Cardiac fibroblast (primary cell): Measurements from ENCODE around the gene TMPRSS3.

Experiments
- DNase-seq, 2 donors: peaks; one replicate each; pipeline versions ENCODE4 v3.0.0 to v3.0.0-alpha.2; 2010; ENCODE audit warnings: low read depth in 2 of 2
- H3K4me3 ChIP-seq, 2 donors: replicated peaks in 1 of 2; 1 replicate in 1 of 2; 2 replicates in 1 of 2; pipeline ENCODE4 v1.5.1; 2011; ENCODE audit warnings: low read depth in 2 of 2, low read length in 2 of 2, mild to moderate bottlenecking in 2 of 2, moderate library complexity in 1 of 2
- CTCF ChIP-seq: IDR thresholded peaks from one replicate; pipeline ENCODE4 v1.5.1; 2011; ENCODE audit warnings: low read depth, mild to moderate bottlenecking, low read length, inconsistent platforms

Gene TMPRSS3

GRCh38 chr21:42423685-42424084, 27.8 kb upstream of the TMPRSS3 start:
- no peak overlapping the region for H3K4me3 ChIP-seq
- TF ChIP-seq CTCF = no peak
- no peak for DNase-seq

- DNase-seq = no peak
- no peak for TF ChIP-seq CTCF
- no peak overlapping the region for H3K4me3 ChIP-seq
Measured at GRCh38 chr21:42423197-42423675, 27.4 kb upstream of the TMPRSS3 start.

DNA sequence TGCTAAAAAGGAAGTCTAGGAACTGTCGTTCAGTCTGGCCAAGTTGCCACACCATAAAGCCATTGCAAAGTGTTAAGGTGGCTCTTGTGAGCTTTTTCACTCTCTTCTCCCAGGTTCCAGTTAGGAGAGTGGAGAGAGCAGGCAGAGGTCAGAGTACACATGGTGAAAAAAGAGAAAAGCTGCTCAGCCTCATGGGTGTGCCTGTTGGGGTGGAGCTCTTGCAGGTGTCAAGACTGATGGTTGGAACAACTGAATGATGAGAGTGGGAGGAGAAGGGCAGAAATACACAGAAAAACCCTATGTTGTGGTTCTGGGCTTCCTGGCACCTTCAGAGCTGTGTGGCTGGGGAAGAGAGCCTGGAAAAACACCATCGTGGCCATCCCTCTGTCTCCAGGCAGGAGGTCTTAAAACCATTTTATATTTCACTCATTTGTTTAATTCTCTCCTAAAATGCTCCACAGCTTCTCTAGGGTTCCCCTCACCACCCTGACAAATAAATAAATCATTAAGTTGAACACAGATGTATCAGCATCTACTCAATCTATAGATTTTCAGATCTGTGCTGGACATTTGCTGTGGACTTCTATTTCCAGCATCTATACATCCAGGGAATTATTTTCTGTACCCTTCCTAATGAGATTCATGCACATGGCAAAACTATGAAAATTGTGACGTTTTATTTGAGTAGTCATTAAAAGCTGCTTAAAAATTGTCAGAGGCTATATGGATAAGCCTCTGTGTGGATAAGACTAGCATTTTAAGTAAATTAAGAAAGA, 25.4 kb upstream of the TMPRSS3 start:
- DNase-seq = no peak
- no peak overlapping the region for H3K4me3 ChIP-seq
- no peak for TF ChIP-seq CTCF

GRCh38 chr21:42419845-42420244, 24.0 kb upstream of the TMPRSS3 start:
- no peak for TF ChIP-seq CTCF
- no peak overlapping the region for H3K4me3 ChIP-seq
- no peak for DNase-seq

GRCh38 chr21:42418886-42419285, 23.0 kb upstream of the TMPRSS3 start:
- no peak for DNase-seq
- no peak overlapping the region for H3K4me3 ChIP-seq
- no peak for TF ChIP-seq CTCF

DNA sequence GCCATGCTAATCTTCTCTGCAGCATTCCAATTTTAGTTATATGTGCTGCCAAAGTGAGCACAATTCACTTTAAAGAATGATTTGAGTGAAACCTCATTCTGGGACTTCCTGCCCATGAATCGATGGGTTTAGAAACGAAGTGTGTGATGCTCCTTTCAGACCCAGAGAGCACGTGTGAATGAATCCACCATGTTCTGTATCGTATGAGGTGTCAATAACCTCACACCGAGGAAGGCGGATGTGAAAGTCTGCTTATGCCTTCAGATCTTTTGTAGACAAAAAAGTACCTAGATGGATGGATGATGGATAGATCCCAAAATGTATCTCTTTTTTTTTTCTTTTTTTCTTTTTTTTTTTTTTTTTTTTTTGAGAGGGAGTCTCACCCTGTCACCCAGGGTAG, 21.7 kb upstream of the TMPRSS3 start:
- no peak for TF ChIP-seq CTCF
- no peak overlapping the region for H3K4me3 ChIP-seq
- DNase-seq = no peak
